Stomach (tissue), 4 donors: ENCODE data around the gene TH.

Source experiments
- EP300 ChIP-seq: sonication (generic); formaldehyde crosslinking; IDR thresholded peaks from one replicate; pipeline ENCODE4 v1.6.1; 2017; ENCODE audit warnings: antibody characterized with exemption
- TF ChIP-seq, protein P1 (sequence below), 7 experiments: fragments of 450-650 bp in 4 of 7; fragments of 200-600 bp in 3 of 7; sonication (generic) in 3 of 7; IDR thresholded peaks; one replicate each; pipeline ENCODE4 v1.5.1; 2016 to 2019; ENCODE audit warnings: antibody characterized with exemption in 7 of 7, control low read depth in 2 of 7, mild to moderate bottlenecking in 1 of 7

DNA sequence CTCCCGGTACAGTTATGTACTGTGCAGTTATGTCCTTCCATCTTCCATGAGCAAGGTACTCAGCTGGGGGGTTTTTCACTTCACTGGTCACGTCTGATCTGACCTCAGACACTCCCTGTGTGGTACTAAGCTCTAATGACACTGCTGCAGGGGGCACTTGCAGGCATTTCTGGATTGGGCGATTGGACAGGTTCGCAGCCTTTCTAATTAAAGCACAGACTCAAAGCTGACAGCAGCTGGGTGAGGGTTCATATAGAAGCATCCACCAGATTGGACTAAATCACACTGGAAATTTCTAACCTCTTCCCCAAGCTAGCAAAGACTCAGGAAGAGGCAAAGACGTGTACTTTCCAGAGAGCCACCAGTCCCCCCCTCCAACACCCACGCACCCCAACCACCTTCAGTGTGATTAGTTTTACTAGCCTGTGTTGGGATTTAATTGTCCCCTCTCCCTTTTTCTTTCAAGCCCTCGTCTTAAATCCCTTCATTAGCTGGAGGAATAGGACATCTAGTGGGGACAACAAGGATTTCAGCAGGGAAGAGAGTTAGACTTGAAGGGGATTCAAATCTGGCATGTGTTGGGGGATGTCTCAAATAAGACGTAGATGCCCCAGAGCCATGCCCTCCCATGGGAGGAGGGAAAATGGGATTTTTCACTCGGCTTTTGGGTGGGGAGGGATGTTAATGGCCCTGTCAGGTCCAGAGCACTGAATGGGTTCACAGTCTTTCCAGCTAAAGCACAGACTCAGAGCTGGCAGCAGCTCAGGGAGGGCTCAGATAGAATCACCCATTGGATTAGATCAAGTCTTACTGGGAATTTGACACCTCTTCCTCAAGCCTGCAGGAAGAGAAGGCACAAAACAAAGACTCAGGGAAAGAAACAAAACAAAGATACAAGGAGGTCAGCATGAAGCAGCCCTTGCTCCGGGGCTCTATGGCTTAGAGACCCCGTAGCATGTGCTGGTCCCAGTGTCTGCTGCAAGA, 21.5 kb downstream of the TH start:
- TF ChIP-seq, protein P1, sequence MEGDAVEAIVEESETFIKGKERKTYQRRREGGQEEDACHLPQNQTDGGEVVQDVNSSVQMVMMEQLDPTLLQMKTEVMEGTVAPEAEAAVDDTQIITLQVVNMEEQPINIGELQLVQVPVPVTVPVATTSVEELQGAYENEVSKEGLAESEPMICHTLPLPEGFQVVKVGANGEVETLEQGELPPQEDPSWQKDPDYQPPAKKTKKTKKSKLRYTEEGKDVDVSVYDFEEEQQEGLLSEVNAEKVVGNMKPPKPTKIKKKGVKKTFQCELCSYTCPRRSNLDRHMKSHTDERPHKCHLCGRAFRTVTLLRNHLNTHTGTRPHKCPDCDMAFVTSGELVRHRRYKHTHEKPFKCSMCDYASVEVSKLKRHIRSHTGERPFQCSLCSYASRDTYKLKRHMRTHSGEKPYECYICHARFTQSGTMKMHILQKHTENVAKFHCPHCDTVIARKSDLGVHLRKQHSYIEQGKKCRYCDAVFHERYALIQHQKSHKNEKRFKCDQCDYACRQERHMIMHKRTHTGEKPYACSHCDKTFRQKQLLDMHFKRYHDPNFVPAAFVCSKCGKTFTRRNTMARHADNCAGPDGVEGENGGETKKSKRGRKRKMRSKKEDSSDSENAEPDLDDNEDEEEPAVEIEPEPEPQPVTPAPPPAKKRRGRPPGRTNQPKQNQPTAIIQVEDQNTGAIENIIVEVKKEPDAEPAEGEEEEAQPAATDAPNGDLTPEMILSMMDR (IDR thresholded peaks at IDR 0.05), result peak in 5 of 7 experiments; percentile 10 to 55 (median 19)
- no peak for TF ChIP-seq EP300
